HG03039 (cell line): ENCODE data around the gene OCLN.
"Not testable (repeated sequence)": the region's sequence is repeated elsewhere in the genome, so short reads cannot be mapped to it uniquely, and the experiment has no call there.

Source experiments
- ATAC-seq: cut with Tn5 transposase; IDR thresholded peaks from one replicate; pipeline ENCODE4 v1.9.1; 2021; ENCODE audit warnings: mild to moderate bottlenecking, moderate library complexity; ENCODE audit not compliant: unreplicated experiment

Gene OCLN

DNA sequence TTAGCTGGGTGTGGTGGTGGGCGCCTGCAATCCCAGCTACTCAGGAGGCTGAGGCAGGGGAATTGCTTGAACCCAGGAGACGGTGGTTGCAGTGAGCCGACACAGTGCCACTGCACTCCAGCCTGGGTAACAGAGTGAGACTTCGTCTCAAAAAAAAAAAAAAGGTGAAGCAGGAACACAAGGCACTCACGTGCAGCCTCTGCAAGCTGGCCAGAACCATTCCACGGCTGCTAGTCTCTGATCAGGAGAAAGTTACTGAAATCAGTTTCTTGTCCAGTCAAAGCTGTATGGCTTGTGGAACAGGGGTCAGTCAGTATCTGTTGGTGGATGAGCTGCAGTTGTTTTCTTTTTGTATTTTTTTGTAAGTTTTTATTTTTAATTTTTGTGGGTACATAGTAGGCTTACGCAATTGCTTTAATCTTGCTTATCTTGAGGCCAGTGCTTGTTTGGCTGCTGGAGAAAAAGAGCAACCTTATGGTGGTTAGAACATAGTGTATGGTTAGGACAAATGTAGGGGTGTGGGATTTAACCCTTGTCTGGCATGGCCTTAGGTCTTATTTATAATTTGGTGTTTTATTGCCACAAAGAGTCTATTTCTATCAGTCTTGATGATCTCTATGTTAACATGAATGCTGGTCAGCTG lies 34.7 kb downstream of the OCLN start:
- ATAC-seq, result no peak

DNA sequence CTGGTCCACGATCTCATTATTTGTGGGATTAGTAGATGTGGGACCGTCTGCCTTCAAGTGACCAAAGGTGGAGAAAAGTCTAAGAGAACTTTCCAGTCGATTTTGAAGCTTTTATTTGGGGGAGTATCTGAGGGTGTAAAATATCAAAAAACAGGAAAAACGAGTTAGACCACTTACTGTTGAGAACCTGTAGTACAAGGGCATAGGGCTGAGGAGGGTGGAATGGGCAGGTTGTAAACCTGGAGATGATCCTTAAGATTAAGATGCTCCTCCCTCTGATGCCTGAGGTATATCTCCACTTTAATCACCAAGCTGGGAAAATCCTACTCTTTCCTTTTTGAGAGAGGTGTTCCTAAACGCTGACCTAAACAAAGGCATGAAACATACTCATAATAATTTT lies 35.4 kb downstream of the OCLN start:
- ATAC-seq, result no peak

DNA sequence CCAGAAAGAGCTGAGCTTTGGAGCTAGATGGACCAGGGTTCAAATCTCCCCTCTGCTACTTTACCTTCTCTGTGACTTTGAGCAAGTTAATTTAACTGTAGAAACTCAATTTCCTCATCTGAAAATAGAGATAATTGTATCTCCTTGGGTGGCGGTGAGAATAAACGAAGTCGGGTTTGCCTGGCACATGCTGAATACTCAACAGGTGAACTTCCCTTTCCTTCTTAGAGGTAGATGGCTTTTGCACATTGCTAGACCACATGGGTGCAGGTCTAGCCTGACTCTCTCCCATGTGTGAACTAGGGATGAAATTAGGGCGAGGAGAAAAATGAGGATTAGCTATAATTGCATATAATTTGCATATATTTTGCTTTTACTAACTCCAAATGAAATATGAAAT lies 36.0 kb downstream of the OCLN start:
- ATAC-seq, result no peak

DNA sequence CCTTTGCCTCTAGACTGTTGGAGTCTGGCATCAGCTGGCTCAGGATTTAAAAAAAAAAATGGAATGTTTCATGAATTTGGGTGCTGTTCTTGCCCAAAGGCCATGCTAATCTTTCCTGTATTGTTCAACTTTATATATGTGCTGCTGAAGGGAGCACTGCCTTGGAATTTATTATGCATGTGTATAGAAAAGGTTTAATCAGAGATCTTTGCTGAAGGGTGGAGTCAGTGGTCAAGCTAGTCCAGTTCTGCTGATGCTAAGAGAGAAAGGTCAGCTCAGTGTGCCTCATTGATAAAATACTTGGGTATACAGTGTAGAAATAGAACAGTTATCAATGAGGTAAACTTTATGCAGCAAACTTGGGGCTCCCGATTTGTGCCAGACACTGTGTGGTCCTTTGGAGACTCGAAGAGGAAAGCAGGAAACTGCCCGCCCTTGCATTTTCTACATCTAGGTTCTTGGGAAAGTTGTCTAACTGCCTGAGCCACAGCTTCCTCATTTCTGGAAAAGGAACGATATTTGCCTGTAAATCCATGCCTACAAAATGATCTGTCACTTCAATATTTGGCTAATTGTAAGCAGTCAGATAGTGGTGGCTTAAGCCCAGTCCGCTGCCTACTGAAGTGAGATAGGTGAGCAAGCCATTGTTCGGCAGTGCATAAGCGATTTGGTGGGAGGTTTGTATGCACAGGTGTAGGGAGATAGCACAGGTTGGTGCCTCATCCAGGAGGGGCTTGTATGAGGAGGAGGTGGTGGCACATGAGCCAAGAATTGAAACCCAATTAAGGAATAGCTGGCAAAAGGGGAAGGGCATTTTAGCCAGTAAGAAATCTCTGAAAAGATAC lies 38.2 kb downstream of the OCLN start:
- ATAC-seq, result no peak

DNA sequence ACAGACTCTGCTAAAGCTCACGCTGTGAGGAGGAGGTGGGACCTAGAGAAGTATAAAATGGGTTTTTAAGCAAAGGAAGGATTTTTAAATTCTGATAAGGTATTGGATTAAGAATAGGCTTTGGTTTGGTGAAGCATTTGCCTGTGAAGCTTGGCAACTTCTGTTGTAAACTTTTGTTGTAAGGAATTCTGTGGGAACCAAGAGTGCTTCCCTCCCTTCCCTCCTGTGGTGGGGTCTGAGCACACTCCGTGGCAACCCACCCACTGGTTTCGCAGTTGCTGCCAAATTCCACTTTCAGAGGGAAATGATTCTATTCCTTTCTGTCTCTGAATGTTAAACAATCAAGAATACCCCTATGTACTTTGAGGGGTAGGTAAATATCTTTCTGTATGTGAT lies 38.8 kb downstream of the OCLN start:
- no peak for ATAC-seq

DNA sequence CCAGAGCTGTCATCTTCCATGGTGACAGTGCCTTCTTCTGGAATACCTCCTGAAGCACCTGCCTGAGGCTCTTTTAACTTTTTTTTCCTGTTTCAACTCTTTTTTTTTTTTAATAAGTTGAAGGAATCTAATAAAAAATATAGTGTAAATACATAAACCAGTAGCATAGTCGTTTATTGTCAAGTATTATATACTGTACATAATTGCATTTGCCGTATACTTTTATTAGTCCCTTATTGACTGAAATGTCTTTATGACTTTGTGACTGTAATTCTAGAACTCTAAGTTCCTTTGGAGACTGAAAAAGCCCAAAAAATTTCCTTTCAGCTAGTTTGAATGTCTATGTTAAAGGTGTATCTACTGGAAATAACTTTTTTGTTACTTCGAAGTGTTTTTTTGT lies 45.3 kb downstream of the OCLN start:
- ATAC-seq, result not testable (repeated sequence)

DNA sequence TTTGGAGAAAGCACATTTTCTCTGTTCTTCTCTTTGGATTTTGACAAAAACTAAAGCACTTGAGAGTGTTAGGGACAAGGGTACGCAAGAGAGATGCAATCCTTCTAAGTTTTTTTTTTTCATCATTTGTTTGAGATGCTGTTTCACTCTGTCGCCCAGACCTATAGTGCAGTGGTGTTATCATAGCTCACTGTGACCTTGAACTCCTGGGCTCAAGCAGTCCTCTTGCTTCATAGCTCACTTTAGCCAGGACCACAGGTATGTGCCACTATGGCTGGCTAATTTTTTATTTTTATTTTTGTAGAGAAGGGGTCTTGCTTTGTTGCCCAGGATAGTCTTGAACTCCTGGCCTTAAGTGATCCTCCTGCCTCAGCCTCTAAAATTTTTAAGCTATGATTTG lies 46.1 kb downstream of the OCLN start:
- not testable (repeated sequence) for ATAC-seq

DNA sequence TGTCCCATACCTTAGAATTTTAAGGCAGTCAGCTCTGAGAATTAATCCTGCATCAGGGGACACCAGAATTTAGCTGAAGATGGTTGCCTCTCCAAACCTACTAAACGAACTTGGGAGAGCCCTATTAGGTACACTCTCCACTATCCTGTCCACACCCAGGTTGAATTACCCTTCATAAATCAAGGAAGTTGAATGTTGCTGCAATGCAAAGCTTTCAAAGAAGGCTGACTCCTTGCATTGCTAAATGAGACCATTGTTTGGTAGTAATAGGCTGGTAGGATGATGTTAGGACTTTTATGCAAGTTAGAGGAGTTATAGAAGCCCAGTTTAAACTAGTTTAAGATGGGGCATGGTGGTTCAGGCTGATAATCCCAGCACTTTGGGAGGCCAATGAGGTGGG lies 48.8 kb downstream of the OCLN start:
- not testable (repeated sequence) for ATAC-seq

DNA sequence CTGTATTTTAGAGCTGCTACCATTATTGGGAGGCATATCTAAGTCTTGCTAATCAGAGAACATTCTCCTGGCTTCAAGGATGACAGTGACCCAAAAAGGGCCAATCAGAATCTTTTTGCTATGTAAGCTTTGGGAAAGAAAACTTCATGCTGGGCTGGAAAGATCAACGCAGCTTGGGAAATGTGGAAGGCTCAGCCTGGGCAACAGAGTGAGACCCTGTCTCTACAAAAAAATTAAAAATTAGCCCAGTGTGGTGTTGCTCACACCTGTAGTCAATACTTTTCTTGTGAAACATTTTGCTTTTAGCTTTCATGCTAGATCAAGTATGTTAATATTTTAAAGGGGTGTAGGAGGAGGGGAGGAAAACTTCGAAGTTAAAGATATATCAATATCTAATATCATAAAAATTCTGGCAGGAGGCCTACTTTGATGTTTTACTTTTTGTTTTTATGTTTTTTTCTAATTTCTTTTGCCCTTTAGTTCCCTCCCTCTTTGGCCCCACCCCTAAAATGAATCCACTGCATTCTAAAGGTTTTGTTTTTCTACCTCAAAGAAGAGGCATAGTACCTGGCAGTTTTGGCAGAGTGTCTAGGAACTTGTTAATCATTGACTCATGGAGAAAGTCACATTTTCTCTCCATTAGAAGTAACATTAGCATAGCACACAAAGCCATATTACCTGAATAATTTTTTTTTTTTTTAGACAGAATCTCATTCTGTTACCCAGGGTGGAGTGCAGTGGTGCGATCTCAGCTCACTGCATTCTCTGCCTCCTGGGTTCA lies 50.4 kb downstream of the OCLN start:
- ATAC-seq, result not testable (repeated sequence)

DNA sequence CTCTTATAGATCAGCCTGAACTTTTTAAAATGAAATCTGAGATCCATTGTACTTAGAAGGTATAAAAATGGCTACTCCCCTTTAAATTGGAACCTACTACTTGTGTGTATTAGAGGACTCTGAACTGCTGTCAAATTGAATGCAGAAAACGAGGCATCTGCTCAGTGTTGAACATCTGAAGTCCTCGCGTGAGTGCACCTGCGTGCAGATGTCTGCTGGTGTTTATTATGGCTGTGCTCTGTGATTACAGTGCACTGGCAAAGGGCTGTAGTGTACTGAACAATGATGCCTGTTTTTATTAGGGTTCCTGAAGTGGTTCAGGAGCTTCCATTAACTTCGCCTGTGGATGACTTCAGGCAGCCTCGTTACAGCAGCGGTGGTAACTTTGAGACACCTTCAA lies 52.0 kb downstream of the OCLN start:
- not testable (repeated sequence) for ATAC-seq

DNA sequence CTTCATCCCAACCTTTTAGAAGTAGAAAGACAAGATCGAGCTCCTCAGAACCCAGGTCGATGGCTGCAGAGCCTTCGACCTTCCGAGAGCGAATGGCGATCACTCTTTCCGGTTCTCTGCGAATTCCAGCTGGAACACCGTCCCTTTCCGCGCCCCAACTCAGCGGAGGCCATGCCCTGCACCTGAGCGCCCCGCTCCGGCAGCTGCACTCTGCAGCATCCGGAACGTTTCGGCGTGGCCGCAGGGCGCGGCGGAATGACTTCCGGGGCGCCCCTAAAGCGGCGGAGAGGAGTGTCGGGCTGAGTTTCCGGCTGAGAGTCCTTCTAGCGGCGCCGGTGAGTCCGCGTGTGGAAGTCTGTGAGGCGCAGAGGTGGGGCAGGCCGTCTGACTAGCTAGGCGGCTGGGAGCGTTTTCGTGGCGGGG lies 67.3 kb downstream of the OCLN start, which contains the start of gene GTF2H2C:
Gene GTF2H2C (plus strand): TSS at position 284 of the 423 bp plus-strand sequence. CDS start 4,942 bp downstream, outside the sequence.
- peak; percentile 95 for ATAC-seq

DNA sequence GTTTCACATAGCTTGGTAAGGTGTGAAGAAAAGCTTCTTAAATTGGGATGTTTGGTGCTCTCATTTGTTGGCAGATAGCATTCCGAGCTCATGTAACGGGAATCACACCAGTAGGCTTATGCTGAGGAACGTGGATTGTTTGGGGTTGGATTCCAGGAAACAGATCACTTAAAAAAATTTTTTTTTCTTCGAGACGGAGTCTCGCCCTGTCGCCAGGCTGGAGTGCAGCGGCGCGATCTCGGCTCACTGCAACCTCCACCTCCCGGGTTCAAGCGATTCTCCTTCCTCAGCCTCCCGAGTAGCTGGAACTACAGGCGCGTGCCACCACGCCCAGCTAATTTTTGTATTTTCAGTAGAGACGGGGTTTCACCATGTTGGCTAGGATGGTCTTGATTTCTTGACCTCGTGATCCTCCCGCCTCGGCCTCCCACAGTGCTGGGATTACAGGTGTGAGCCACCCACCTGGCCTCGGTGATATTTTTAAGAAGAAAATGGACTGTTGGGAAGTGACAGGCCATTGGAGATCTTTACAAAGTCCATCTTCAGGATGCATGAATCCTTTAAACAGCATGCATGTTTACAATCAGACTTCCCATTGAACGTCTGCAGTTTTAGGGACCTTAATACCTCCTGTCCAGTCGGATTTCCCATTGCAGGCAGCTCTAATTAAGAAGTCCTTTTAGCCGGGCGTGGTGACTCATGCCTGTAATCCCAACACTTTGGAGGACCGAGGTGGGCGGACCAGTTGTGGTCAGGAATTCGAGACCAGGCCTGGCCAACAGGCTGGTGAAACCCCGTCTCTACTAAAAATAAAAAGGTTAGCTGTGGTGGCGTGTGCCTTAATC lies 68.2 kb downstream of the OCLN start:
- not testable (repeated sequence) for ATAC-seq

DNA sequence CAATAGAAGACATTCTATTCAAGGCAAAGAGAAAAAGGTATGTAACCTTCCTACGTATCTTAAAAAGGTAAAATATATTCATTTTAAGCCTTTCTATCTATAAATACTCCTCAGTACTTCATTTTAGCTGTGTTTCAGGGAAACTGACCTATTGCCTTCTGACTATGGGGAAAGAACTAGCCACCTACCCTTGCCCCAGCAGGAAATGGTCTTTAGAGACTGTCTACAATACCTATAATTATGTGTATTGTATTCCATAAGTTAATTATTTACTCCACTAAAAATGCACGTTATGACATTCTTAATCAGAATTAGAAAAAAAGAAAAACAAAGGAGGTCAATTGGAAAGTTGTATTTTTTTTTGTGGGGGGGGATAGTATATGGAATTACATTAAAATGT lies 73.6 kb downstream of the OCLN start:
- ATAC-seq, result not testable (repeated sequence)

DNA sequence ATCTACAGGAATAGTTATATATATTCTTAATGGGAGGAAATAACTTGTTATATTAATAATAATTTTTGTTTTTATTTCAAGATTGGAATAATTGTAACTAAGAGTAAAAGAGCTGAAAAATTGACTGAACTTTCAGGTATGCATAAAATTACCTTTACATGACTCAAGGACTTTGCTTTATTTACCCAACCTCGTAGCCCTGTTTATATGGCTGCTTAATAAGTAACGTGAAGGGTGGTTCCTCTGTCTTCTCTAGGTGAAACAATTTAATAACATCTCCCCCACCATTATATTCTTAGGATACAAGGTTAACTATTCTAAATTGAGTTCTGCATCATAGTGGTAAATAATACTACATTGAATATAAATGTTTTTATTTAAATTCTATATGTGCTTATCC lies 75.5 kb downstream of the OCLN start:
- not testable (repeated sequence) for ATAC-seq

DNA sequence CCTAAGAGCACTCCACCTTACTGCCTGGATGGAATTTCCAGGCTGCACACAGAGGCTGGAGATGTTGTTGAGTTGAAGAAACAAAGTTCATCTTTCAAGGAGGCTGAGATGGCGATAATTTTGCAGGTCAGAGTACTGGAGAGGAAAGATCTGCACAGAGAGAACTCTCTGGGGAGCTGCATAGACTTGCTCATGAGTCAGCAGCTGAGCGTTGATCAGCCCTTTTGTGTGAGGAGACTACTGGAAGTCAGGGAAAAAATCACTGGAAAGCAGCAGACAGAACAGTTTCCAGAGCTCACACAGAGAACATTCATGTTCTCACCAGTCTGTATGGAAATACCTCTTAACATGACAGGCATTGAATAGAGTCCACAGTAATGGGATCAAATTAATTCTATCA lies 90.8 kb downstream of the OCLN start:
- not testable (repeated sequence) for ATAC-seq

DNA sequence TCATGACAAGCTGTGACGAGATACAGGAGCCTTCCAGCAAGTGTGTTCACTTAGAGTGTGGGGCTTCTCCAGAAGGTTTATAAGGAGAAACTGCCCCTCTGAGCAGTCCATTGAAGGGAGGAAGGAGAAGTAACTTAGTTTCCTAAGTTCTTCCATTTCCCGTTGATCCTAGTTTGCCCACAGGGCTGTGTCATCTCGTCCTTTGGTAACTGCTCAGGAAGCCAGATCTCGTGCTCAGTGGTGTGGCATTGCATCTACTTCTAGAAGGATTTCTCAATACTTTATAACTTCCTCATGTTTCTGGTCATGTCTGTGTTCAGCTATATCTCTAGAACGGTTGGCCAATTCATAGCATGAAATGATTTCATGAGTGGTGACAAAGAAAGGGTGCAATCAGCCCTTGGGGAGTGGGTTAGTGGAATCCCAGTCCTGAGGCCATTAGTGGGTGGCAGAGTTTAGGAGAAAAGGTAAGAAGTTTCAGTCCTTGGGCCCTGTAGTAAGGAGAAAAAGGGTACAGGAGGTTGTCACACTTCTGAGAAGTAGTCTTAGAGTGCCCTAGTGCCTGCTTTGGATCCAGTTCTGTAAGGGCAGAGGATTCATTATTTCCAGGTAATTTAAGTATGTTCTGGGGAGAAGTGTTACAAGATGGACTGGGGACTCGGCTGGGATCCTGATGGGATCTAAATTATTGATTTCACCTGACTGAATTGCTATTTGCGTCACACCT lies 103.7 kb downstream of the OCLN start:
- not testable (repeated sequence) for ATAC-seq

DNA sequence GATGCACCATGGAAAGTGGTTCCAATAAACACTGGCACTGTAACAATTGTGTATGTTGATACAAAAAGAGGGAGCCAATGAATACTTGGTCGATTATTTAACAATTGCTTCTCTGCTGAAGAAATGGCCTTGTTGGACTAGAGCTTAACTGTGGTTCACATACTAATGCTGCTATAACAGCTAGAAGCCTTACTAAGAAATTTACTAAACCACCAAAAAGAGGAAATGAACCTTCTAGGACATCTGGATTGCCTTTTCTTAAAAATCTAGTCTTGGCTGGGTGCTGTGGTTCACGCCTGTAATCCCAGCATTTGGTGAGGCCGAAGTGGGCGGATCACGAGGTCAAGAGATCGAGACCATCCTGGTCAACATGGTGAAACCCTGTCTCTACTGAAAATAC lies 109.4 kb downstream of the OCLN start:
- ATAC-seq, result peak; percentile 67

DNA sequence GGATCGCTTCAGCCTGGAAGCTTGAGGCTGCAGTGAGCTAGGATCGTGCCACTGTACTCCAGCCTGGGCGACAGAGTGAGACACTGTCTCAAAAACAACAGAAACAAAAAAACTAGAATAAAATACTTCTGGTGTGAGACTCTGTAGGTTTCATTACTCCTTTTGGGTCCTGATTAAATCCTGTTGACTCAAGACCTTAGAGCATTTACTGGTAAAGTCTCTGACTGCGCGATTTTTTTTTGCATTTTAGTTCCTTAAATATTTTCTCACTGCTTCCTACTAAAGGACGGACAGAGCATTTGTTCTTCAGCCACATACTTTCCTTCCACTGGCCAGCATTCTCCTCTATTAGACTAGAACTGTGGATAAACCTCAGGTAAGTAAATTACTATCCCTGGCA lies 114.2 kb downstream of the OCLN start:
- ATAC-seq, result not testable (repeated sequence)
